ENCODE measurements around the gene CARMIL3. TPM values are rescaled to one million over a fixed set of nuclear protein-coding genes. Genes with fewer than 3 reads are reported as not detected.

The CARMIL3 gene
- total RNA-seq, 2 experiments from 2014 or later: 0.63 to 0.83 TPM

DNA sequence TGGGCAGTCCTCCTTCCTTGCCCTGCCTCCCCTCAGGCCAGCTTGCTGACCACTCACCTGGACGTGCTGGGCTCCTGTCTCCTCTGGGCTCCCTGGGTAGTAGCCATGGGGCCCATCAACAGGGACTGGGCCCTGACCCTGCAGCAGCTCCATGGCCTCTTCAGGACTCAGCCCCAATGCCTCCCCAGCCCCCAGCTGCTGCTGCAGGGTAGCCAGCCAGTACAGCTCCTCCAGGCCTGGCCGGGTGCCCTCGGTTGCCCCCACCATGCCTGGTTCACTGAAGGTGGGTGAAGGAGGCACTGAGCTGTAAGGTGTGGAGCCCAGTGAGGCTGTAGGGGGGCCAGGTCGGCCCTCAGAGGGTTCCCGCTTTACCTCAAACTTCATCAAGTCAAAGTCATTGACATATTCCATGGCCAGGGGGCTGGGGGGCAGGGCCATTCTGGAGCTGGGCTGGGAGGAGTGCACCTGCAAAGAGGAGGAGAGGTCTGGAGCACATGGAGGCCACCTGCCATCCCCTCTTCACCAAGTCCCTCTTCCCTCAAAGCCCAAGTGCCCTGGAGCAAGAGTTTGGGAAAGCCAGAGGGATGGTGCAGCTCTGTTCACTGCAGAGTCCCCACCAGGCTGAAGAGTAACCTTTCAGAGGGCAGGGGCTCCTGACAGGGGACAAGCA, 30.7 kb downstream of the CARMIL3 start:
- ATAC-seq (no peak), DNase-seq (no peak)
- no peaks in the 10 kb centered on the region for H3K36me3 Mint-ChIP-seq (ENCODE audit: low read depth)
- H3K27me3 Mint-ChIP-seq: no peaks in the 10 kb centered on the region
- ChIA-PET POLR2A (interaction anchor here (0.7 to 6.3 kb wide), 4 partner anchors 11 to 170 kb away, joined by 3 to 57 read pairs (median 4); partner anchors contain the start of genes CPNE6 and PCK2), CTCF (interaction anchor here (1.4 to 9.1 kb wide), 5 partner anchors 10 to 27 kb away, joined by 3 to 127 read pairs (median 34); partner anchors contain the start of gene PCK2)
- peaks cover 19% of the 10 kb centered on the region for H3K4me1 Mint-ChIP-seq (ENCODE audit: low read depth)
- TF ChIP-seq, protein P1, sequence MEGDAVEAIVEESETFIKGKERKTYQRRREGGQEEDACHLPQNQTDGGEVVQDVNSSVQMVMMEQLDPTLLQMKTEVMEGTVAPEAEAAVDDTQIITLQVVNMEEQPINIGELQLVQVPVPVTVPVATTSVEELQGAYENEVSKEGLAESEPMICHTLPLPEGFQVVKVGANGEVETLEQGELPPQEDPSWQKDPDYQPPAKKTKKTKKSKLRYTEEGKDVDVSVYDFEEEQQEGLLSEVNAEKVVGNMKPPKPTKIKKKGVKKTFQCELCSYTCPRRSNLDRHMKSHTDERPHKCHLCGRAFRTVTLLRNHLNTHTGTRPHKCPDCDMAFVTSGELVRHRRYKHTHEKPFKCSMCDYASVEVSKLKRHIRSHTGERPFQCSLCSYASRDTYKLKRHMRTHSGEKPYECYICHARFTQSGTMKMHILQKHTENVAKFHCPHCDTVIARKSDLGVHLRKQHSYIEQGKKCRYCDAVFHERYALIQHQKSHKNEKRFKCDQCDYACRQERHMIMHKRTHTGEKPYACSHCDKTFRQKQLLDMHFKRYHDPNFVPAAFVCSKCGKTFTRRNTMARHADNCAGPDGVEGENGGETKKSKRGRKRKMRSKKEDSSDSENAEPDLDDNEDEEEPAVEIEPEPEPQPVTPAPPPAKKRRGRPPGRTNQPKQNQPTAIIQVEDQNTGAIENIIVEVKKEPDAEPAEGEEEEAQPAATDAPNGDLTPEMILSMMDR (IDR thresholded peaks at IDR 0.05): no peak
- H3K9me3 Mint-ChIP-seq: no peaks in the 10 kb centered on the region
- peak overlapping the region; percentile 75 for H3K4me3 Mint-ChIP-seq
- intact Hi-C loops (cut with micrococcal nuclease): no loop called here
- H3K27ac Mint-ChIP-seq: no peak overlapping the region

DNA sequence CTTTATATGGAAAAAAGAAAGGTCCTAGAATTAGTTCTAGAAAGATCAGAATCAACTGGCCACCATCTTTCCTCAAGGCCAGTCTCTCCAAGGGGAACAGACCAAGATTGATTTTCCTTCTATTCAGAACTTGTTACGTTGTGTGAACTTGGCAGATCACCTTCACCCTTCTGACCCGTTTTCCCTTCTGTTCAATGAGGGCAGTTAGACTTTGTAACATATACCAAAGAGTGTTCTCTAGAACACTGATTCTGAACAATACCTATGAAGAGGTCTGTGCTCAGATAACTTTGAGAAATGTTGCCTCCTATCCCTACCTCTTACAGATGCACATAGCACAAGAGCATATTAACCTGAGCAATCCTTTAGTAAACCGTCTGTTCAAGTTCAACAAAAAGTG, 31.7 kb downstream of the CARMIL3 start:
- no peak for ATAC-seq
- ChIA-PET CTCF (interaction anchor here (6.0 to 9.1 kb wide), 3 partner anchors 9 to 26 kb away, joined by 34 to 127 read pairs (median 99); partner anchors contain the start of gene PCK2), POLR2A (interaction anchor here (6.3 kb wide), 1 partner anchor 10 kb away, joined by 57 read pairs; the partner anchor contains the start of gene PCK2)
- Mint-ChIP-seq H3K27me3 (no peaks in the 10 kb centered on the region), H3K27ac (no peak overlapping the region), H3K4me3 (no peak overlapping the region), H3K4me1 (ENCODE audit: low read depth) (peaks cover 19% of the 10 kb centered on the region), H3K9me3 (no peaks in the 10 kb centered on the region), H3K36me3 (ENCODE audit: low read depth) (no peaks in the 10 kb centered on the region)
- no peak for DNase-seq
- TF ChIP-seq, protein P1 (IDR thresholded peaks at IDR 0.05): no peak
- intact Hi-C loops (cut with micrococcal nuclease): no loop called here

GRCh38 chr14:24084440-24084839, 32.6 kb downstream of the CARMIL3 start:
- Mint-ChIP-seq H3K27ac (no peak overlapping the region), H3K36me3 (ENCODE audit: low read depth) (no peaks in the 10 kb centered on the region), H3K4me1 (ENCODE audit: low read depth) (peaks cover 19% of the 10 kb centered on the region), H3K4me3 (no peak overlapping the region), H3K9me3 (no peaks in the 10 kb centered on the region), H3K27me3 (no peaks in the 10 kb centered on the region)
- POLR2A ChIA-PET: interaction anchor here (1.2 to 6.3 kb wide), 2 partner anchors 9 to 20 kb away, joined by 3 to 57 read pairs; partner anchors contain the start of gene PCK2
- TF ChIP-seq, protein P1 (IDR thresholded peaks at IDR 0.05): no peak
- CTCF ChIA-PET: interaction anchor here (0.8 to 9.1 kb wide), 4 partner anchors 12 to 30 kb away, joined by 3 to 127 read pairs (median 18); no protein-coding TSS in a partner anchor
- ATAC-seq: no peak
- intact Hi-C loops (cut with micrococcal nuclease): no loop called here
- DNase-seq: no peak

GRCh38 chr14:24085215-24085614, 33.4 kb downstream of the CARMIL3 start:
- no peaks in the 10 kb centered on the region for H3K27me3 Mint-ChIP-seq
- H3K4me1 Mint-ChIP-seq (ENCODE audit: low read depth): peaks cover 14% of the 10 kb centered on the region
- no peak overlapping the region for H3K27ac Mint-ChIP-seq
- TF ChIP-seq, protein P1 (IDR thresholded peaks at IDR 0.05): no peak
- no peaks in the 10 kb centered on the region for H3K36me3 Mint-ChIP-seq (ENCODE audit: low read depth)
- DNase-seq (no peak), ATAC-seq (no peak)
- H3K9me3 Mint-ChIP-seq: no peaks in the 10 kb centered on the region
- intact Hi-C loops (cut with micrococcal nuclease): no loop called here
- ChIA-PET CTCF (interaction anchor here (1.0 to 9.1 kb wide), 4 partner anchors 13 to 39 kb away, joined by 3 to 127 read pairs (median 18); no protein-coding TSS in a partner anchor), POLR2A (interaction anchor here (1.0 to 6.3 kb wide), 4 partner anchors 8 to 24 kb away, joined by 3 to 57 read pairs (median 4); partner anchors contain the start of gene PCK2)
- no peak overlapping the region for H3K4me3 Mint-ChIP-seq
